HUES64 (cell line): ENCODE results near the gene PVALEF.

ENCODE experiments used
- H3K27ac ChIP-seq: 2 replicates; pipeline ENCODE4 v1.7.0; 2013; ENCODE audit warnings: low read depth, low read length, inconsistent platforms
- H3K27me3 ChIP-seq: 2 replicates; pipeline ENCODE4 v1.6.1; 2013; ENCODE audit warnings: mild to moderate bottlenecking, low read length; ENCODE audit not compliant: insufficient read depth
- H3K36me3 ChIP-seq: 2 replicates; pipeline ENCODE4 v1.6.1; 2013; ENCODE audit warnings: mild to moderate bottlenecking, low read length; ENCODE audit not compliant: insufficient read depth
- H3K4me1 ChIP-seq: 2 replicates; pipeline ENCODE4 v1.6.1; 2013; ENCODE audit warnings: mild to moderate bottlenecking, low read length, moderate library complexity; ENCODE audit not compliant: insufficient read depth
- H3K4me3 ChIP-seq: 2 replicates; pipeline ENCODE4 v1.5.1; 2013; ENCODE audit warnings: mild to moderate bottlenecking, low read length, moderate library complexity
- H3K9ac ChIP-seq: 2 replicates; pipeline ENCODE4 v1.6.1; 2013; ENCODE audit warnings: mild to moderate bottlenecking, low read depth, low read length
- H3K9me3 ChIP-seq: 2 replicates; pipeline ENCODE4 v1.6.1; 2013; ENCODE audit warnings: low read depth, low read length; ENCODE audit not compliant: insufficient read depth
- WGBS: fragments of 150-250, 120-280 bp; methylation state at CpG from one replicate; pipeline ENCODE4 v1.1.7; 2013; ENCODE audit warnings: missing lambda C conversion rate; 5-methylcytosine and 5-hydroxymethylcytosine counted together

Gene PVALEF

GRCh38 chr17:81130385-81131361, 34.6 kb upstream of the PVALEF start:
- H3K4me3 ChIP-seq: no peak overlapping the region
- WGBS: 90% methylated on average over 41 of the region's 41 CpGs
- no peak overlapping the region for H3K9ac ChIP-seq
- H3K27ac ChIP-seq: no peak overlapping the region
- H3K36me3 ChIP-seq: no peaks in the 10 kb centered on the region
- no peaks in the 10 kb centered on the region for H3K27me3 ChIP-seq
- H3K9me3 ChIP-seq: no peaks in the 10 kb centered on the region
- H3K4me1 ChIP-seq: no peaks in the 10 kb centered on the region

- Histone ChIP-seq H3K4me3 (no peak overlapping the region), H3K9ac (no peak overlapping the region), H3K27ac (no peak overlapping the region), H3K27me3 (no peaks in the 10 kb centered on the region), H3K36me3 (no peaks in the 10 kb centered on the region), H3K4me1 (no peaks in the 10 kb centered on the region), H3K9me3 (no peaks in the 10 kb centered on the region)
- WGBS: 94% methylated on average over 14 of the region's 14 CpGs
These were observed 33.7 kb upstream of the PVALEF start for GRCh38 chr17:81131486-81132196.

GRCh38 chr17:81132197-81132540, 33.1 kb upstream of the PVALEF start:
- no peak overlapping the region for H3K4me3 ChIP-seq
- no peaks in the 10 kb centered on the region for H3K27me3 ChIP-seq
- no peaks in the 10 kb centered on the region for H3K4me1 ChIP-seq
- H3K9ac ChIP-seq: no peak overlapping the region
- no peak overlapping the region for H3K27ac ChIP-seq
- H3K36me3 ChIP-seq: no peaks in the 10 kb centered on the region
- 73% methylated on average over 11 of the region's 11 CpGs for WGBS
- H3K9me3 ChIP-seq: no peaks in the 10 kb centered on the region

GRCh38 chr17:81132770-81133723, 32.3 kb upstream of the PVALEF start:
- no peaks in the 10 kb centered on the region for H3K36me3 ChIP-seq
- no peaks in the 10 kb centered on the region for H3K27me3 ChIP-seq
- no peaks in the 10 kb centered on the region for H3K9me3 ChIP-seq
- H3K4me1 ChIP-seq: no peaks in the 10 kb centered on the region
- whole genome bisulfite sequencing: 92% methylated on average over 22 of the region's 22 CpGs
- no peak overlapping the region for H3K27ac ChIP-seq
- H3K9ac ChIP-seq: no peak overlapping the region
- no peak overlapping the region for H3K4me3 ChIP-seq

- Histone ChIP-seq H3K4me3 (no peak overlapping the region), H3K27me3 (no peaks in the 10 kb centered on the region), H3K36me3 (no peaks in the 10 kb centered on the region), H3K4me1 (no peaks in the 10 kb centered on the region), H3K9ac (no peak overlapping the region), H3K27ac (no peak overlapping the region), H3K9me3 (no peaks in the 10 kb centered on the region)
- 87% methylated on average over 28 of the region's 28 CpGs for WGBS
These were observed 31.1 kb upstream of the PVALEF start for GRCh38 chr17:81134064-81134781.

GRCh38 chr17:81135505-81136278, 29.6 kb upstream of the PVALEF start:
- 90% methylated on average over 28 of the region's 28 CpGs for WGBS
- H3K27ac ChIP-seq: no peak overlapping the region
- H3K27me3 ChIP-seq: no peaks in the 10 kb centered on the region
- no peaks in the 10 kb centered on the region for H3K36me3 ChIP-seq
- H3K4me1 ChIP-seq: no peaks in the 10 kb centered on the region
- no peak overlapping the region for H3K4me3 ChIP-seq
- no peaks in the 10 kb centered on the region for H3K9me3 ChIP-seq
- H3K9ac ChIP-seq: no peak overlapping the region

- Histone ChIP-seq H3K27me3 (no peaks in the 10 kb centered on the region), H3K4me1 (no peaks in the 10 kb centered on the region), H3K36me3 (no peaks in the 10 kb centered on the region), H3K9ac (no peak overlapping the region), H3K27ac (no peak overlapping the region), H3K4me3 (no peak overlapping the region), H3K9me3 (no peaks in the 10 kb centered on the region)
- 78% methylated on average over 8 of the region's 8 CpGs for WGBS
These were observed 28.9 kb upstream of the PVALEF start for GRCh38 chr17:81136366-81136765.

- no peak overlapping the region for H3K9ac ChIP-seq
- no peaks in the 10 kb centered on the region for H3K9me3 ChIP-seq
- WGBS: 97% methylated on average over 13 of the region's 13 CpGs
- no peaks in the 10 kb centered on the region for H3K4me1 ChIP-seq
- no peaks in the 10 kb centered on the region for H3K36me3 ChIP-seq
- no peaks in the 10 kb centered on the region for H3K27me3 ChIP-seq
- H3K27ac ChIP-seq: no peak overlapping the region
- H3K4me3 ChIP-seq: no peak overlapping the region
These were observed 28.1 kb upstream of the PVALEF start for GRCh38 chr17:81137248-81137647.

GRCh38 chr17:81138083-81138482, 27.2 kb upstream of the PVALEF start:
- H3K4me3 ChIP-seq: no peak overlapping the region
- H3K36me3 ChIP-seq: no peaks in the 10 kb centered on the region
- no peaks in the 10 kb centered on the region for H3K4me1 ChIP-seq
- no peak overlapping the region for H3K9ac ChIP-seq
- no peak overlapping the region for H3K27ac ChIP-seq
- 90% methylated on average over 15 of the region's 15 CpGs for WGBS
- no peaks in the 10 kb centered on the region for H3K9me3 ChIP-seq
- H3K27me3 ChIP-seq: no peaks in the 10 kb centered on the region

- no peaks in the 10 kb centered on the region for H3K4me1 ChIP-seq
- no peaks in the 10 kb centered on the region for H3K27me3 ChIP-seq
- H3K4me3 ChIP-seq: no peak overlapping the region
- no peaks in the 10 kb centered on the region for H3K9me3 ChIP-seq
- H3K9ac ChIP-seq: no peak overlapping the region
- H3K36me3 ChIP-seq: no peaks in the 10 kb centered on the region
- 93% methylated on average over 25 of the region's 25 CpGs for WGBS
- H3K27ac ChIP-seq: no peak overlapping the region
These were observed 26.8 kb upstream of the PVALEF start for GRCh38 chr17:81138500-81138899.
